Tibial nerve (tissue), 4 donors: ENCODE measurements around the gene RPL3. TPM values are rescaled to one million over a fixed set of nuclear protein-coding genes. Genes with fewer than 3 reads are reported as not detected.

Source experiments
- DNase-seq, 2 donors: peaks; one replicate each; pipeline ENCODE4 v3.0.0-alpha.2; 2019; ENCODE audit warnings: low spot score in 2 of 2
- H3K27ac ChIP-seq, 4 donors: fragments of 200-600 bp; sonication (generic) in 3 of 4; one replicate each; pipeline ENCODE4 v1.5.1; 2017 to 2019; ENCODE audit warnings: mild to moderate bottlenecking in 1 of 4
- H3K27me3 ChIP-seq, 2 donors: fragments of 200-600 bp; sonication (generic) in 1 of 2; one replicate each; pipeline versions ENCODE4 v1.5.1 to v1.6.0; 2017 to 2019
- H3K36me3 ChIP-seq, 3 donors: fragments of 200-600 bp; sonication (generic); one replicate each; pipeline ENCODE4 v1.5.1; 2018 to 2019
- H3K4me1 ChIP-seq, 4 donors: fragments of 200-600 bp; sonication (generic) in 3 of 4; one replicate each; pipeline ENCODE4 v1.5.1; 2017 to 2019
- H3K4me3 ChIP-seq, 4 donors: fragments of 200-600 bp; sonication (generic) in 3 of 4; one replicate each; pipeline ENCODE4 v1.5.1; 2017 to 2019; ENCODE audit warnings: mild to moderate bottlenecking in 1 of 4, moderate library complexity in 1 of 4
- H3K9me3 ChIP-seq, 4 donors: fragments of 200-600 bp; sonication (generic) in 3 of 4; one replicate each; pipeline ENCODE4 v1.5.1; 2017 to 2019
- CTCF ChIP-seq, 5 experiments: fragments of 200-600 bp in 3 of 5; fragments of 450-650 bp in 2 of 5; sonication (generic) in 3 of 5; IDR thresholded peaks; one replicate each; pipeline ENCODE4 v1.5.1; 2016 to 2019; ENCODE audit warnings: antibody characterized with exemption in 5 of 5, mild to moderate bottlenecking in 3 of 5, moderate library complexity in 2 of 5
- EP300 ChIP-seq, 2 donors: sonication (generic); formaldehyde crosslinking; IDR thresholded peaks; one replicate each; pipeline ENCODE4 v1.6.1; 2017; ENCODE audit warnings: antibody characterized with exemption in 2 of 2, mild to moderate bottlenecking in 1 of 2
- POLR2A ChIP-seq, 2 donors: fragments of 450-650 bp; IDR thresholded peaks; one replicate each; pipeline ENCODE4 v1.6.1; 2017; ENCODE audit warnings: antibody characterized with exemption in 2 of 2, mild to moderate bottlenecking in 2 of 2, moderate library complexity in 2 of 2
- WGBS, 2 donors: methylation state at CpG; one replicate each; pipeline ENCODE4 v1.1.5; 2018; 5-methylcytosine and 5-hydroxymethylcytosine counted together
- total RNA-seq, 4 donors: library from RNA; depleted of rRNA; stranded (reverse); fragments of >200 nt; gene quantifications; one replicate each; pipeline ENCODE4 v1.1.0, GENCODE V29; 2016

Gene RPL3
- total RNA-seq, 4 donors from 2014 or later, result 1,869 to 2,331 (median 1,970) TPM

DNA sequence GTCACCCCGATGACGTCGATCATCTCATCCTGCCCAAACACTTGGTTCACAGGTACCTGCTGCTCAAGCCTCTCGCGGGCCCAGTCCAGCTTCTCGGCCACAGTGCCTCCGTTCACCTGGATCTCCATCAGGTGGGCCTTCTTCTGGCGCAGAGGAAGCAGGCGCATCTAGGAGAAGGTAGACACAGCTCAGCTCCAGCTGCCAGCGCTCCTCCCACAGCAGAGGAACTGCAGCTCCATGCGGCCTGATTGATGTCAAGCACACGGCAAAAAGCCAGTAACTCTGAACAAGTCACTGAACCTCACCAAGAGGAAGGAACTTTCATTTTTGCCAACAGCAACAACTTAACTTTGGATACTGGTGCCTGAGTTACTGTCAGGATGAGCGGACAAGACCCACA is 4.0 kb downstream of the RPL3 start:
- Histone ChIP-seq H3K27ac (peak overlapping the region in 3 of 4 donors; percentile 36 to 99 (median 97)), H3K36me3 (peaks cover 5 to 73% (median 46%) of the 10 kb centered on the region in 3 donors)
- WGBS, 2 donors, result 78 to 83% methylated on average over 9 to 13 of the region's 13 CpGs

GRCh38 chr22:39314251-39314971 is 5.0 kb downstream of the RPL3 start:
- DNase-seq, result no peak
- TF ChIP-seq CTCF (IDR thresholded peaks at IDR 0.05), result no peak
- TF ChIP-seq EP300 (IDR thresholded peaks at IDR 0.05), result no peak
- no peak for TF ChIP-seq POLR2A (IDR thresholded peaks at IDR 0.05)
- H3K27me3 ChIP-seq, result no peaks in the 10 kb centered on the region
- no peaks in the 10 kb centered on the region for H3K9me3 ChIP-seq
- peak overlapping the region in 1 of 4 donors; percentile 97 for H3K27ac ChIP-seq
- 80 to 82% methylated on average over 12 to 14 of the region's 14 CpGs for WGBS, 2 donors
- H3K36me3 ChIP-seq, result peaks cover 5 to 73% (median 46%) of the 10 kb centered on the region in 3 donors
- peaks cover 0 to 65% (median 32%) of the 10 kb centered on the region in 4 donors for H3K4me1 ChIP-seq
- H3K4me3 ChIP-seq, result no peak overlapping the region

More for the DNA sequence above, 4.0 kb downstream of the RPL3 start:
- H3K4me1 ChIP-seq, result peaks cover 0 to 56% (median 31%) of the 10 kb centered on the region in 4 donors
- H3K4me3 ChIP-seq, result no peak overlapping the region
- TF ChIP-seq CTCF (IDR thresholded peaks at IDR 0.05) (no peak), EP300 (IDR thresholded peaks at IDR 0.05) (no peak), POLR2A (IDR thresholded peaks at IDR 0.05) (no peak)
- H3K9me3 ChIP-seq, result no peaks in the 10 kb centered on the region
- DNase-seq, result no peak
- H3K27me3 ChIP-seq, result no peaks in the 10 kb centered on the region

- Histone ChIP-seq H3K4me1 (peaks cover 0 to 71% (median 36%) of the 10 kb centered on the region in 4 donors), H3K4me3 (no peak overlapping the region), H3K27me3 (no peaks in the 10 kb centered on the region), H3K27ac (peak overlapping the region in 1 of 4 donors; percentile 21), H3K9me3 (no peaks in the 10 kb centered on the region), H3K36me3 (peaks cover 5 to 73% (median 46%) of the 10 kb centered on the region in 3 donors)
- TF ChIP-seq CTCF (IDR thresholded peaks at IDR 0.05), result no peak
- TF ChIP-seq EP300 (IDR thresholded peaks at IDR 0.05), result no peak
- no peak for TF ChIP-seq POLR2A (IDR thresholded peaks at IDR 0.05)
- 75 to 82% methylated on average over 18 of the region's 20 CpGs for WGBS, 2 donors
- DNase-seq, result no peak
These were observed 6.0 kb downstream of the RPL3 start for GRCh38 chr22:39313258-39314001.

DNA sequence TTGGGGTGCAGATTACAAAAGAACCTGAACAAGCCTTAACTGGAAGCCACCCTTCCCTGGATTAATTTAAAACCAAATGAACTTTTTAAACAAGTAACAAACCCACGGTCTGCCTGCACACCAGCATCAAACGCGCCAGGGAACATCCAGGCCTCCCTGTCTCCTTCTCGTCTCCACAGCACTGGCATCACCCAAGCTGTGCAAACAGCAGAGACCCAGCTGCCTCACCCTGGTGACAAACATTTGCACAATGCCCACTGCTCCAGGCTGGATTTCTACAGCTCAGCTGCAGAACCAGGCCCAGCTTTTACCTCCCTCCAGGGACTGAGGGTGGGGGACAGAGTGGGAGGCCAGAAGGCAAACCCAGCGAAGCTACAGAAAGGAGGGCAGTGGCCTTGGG is 7.0 kb downstream of the RPL3 start:
- Histone ChIP-seq H3K36me3 (peaks cover 3 to 65% (median 46%) of the 10 kb centered on the region in 3 donors), H3K27me3 (no peaks in the 10 kb centered on the region), H3K4me1 (peaks cover 0 to 69% (median 29%) of the 10 kb centered on the region in 4 donors), H3K4me3 (no peak overlapping the region), H3K27ac (no peak overlapping the region), H3K9me3 (no peaks in the 10 kb centered on the region)
- 69 to 72% methylated on average over 5 of the region's 5 CpGs for WGBS, 2 donors
- TF ChIP-seq POLR2A (IDR thresholded peaks at IDR 0.05) (no peak), EP300 (IDR thresholded peaks at IDR 0.05) (no peak), CTCF (IDR thresholded peaks at IDR 0.05) (no peak)
- no peak for DNase-seq
